ENCODE measurements around the gene VPS4A.

The VPS4A gene

DNA sequence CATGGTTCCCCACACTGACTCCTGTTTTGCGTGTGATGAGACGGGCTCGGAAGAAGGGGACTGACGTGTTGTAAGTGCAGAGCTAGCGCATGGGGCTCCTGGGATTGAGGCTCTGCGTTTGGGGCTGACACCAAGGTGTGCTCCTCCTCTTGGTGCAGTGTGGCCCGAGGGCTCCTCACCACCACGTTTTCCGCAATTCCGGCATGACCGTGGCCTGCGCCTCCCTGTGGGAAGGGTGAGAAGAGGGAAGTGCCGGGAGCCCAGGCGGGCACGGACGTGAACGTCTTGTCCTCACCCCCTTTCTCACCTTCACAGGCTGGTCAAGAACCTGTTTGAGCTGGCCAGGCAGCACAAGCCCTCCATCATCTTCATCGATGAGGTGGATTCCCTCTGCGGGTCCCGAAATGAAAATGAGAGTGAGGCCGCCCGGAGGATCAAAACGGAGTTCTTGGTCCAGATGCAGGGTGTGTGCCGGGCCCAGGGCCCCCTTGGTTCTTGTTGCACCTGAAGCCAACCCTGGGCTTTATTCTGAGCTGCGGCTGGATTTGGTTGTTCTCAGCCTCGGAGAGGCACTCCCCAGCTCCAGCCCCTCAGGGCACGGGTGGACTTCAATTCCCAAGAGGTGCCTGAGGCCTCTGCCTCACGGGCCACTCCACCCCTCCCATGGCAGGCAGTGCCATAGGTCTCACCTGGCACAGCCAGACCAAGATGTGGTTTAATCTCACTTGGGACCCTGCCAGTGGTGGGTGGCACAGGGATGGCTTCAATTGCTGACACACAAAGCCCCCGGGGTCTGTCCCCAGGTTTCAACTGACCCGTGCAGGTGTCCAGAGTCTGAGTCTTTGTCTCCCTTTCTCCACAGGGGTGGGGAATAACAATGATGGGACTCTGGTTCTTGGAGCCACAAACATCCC, 8.9 kb downstream of the VPS4A start:
- no peaks in the 10 kb centered on the region for H3K27me3 ChIP-seq (ENCODE audit: insufficient read depth, low read length, poor library complexity, severe bottlenecking)
- H2AFZ ChIP-seq (ENCODE audit: low read length), result no peak overlapping the region
- no peak for TF ChIP-seq EZH2phosphoT487 (IDR thresholded peaks at IDR 0.05; ENCODE audit: borderline replicate concordance)
- TF ChIP-seq, protein P1, sequence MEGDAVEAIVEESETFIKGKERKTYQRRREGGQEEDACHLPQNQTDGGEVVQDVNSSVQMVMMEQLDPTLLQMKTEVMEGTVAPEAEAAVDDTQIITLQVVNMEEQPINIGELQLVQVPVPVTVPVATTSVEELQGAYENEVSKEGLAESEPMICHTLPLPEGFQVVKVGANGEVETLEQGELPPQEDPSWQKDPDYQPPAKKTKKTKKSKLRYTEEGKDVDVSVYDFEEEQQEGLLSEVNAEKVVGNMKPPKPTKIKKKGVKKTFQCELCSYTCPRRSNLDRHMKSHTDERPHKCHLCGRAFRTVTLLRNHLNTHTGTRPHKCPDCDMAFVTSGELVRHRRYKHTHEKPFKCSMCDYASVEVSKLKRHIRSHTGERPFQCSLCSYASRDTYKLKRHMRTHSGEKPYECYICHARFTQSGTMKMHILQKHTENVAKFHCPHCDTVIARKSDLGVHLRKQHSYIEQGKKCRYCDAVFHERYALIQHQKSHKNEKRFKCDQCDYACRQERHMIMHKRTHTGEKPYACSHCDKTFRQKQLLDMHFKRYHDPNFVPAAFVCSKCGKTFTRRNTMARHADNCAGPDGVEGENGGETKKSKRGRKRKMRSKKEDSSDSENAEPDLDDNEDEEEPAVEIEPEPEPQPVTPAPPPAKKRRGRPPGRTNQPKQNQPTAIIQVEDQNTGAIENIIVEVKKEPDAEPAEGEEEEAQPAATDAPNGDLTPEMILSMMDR (conservative IDR thresholded peaks at IDR 0.05; ENCODE audit: low read length), result no peak
- peaks cover 7% of the 10 kb centered on the region for H3K4me1 ChIP-seq (ENCODE audit: insufficient read depth, low read length, poor library complexity, severe bottlenecking)
- no peak overlapping the region for H3K4me3 ChIP-seq (ENCODE audit: low read length, poor library complexity, severe bottlenecking)
- no peaks in the 10 kb centered on the region for H3F3A ChIP-seq (ENCODE audit: low read depth)
- peaks cover 87% of the 10 kb centered on the region; the same call in 1 of the 2 replicates for H3K36me3 ChIP-seq (ENCODE audit: insufficient read depth, low read length)
- H3K79me2 ChIP-seq (ENCODE audit: insufficient read depth, low read length), result peaks cover 63% of the 10 kb centered on the region
- H4K20me1 ChIP-seq (ENCODE audit: insufficient read depth, low read length, poor library complexity, severe bottlenecking), result peaks cover 15% of the 10 kb centered on the region
- H3K4me2 ChIP-seq (ENCODE audit: low read depth, low read length, poor library complexity, severe bottlenecking), result no peak overlapping the region
- no peak overlapping the region for H3K9ac ChIP-seq (ENCODE audit: low read depth, low read length, poor library complexity, severe bottlenecking)
- H3K9me3 ChIP-seq (ENCODE audit: insufficient read depth, low read depth, low read length), result no peaks in the 10 kb centered on the region
- H3K9me2 ChIP-seq (replicated peaks; ENCODE audit: low read depth, low read length), result no peaks in the 10 kb centered on the region

GRCh38 chr16:69320740-69321073, 9.6 kb downstream of the VPS4A start:
- H4K20me1 ChIP-seq (ENCODE audit: insufficient read depth, low read length, poor library complexity, severe bottlenecking), result peaks cover 19% of the 10 kb centered on the region
- no peak overlapping the region for H3K9ac ChIP-seq (ENCODE audit: low read depth, low read length, poor library complexity, severe bottlenecking)
- H3F3A ChIP-seq (ENCODE audit: low read depth), result no peaks in the 10 kb centered on the region
- peaks cover 63% of the 10 kb centered on the region for H3K79me2 ChIP-seq (ENCODE audit: insufficient read depth, low read length)
- no peaks in the 10 kb centered on the region for H3K27me3 ChIP-seq (ENCODE audit: insufficient read depth, low read length, poor library complexity, severe bottlenecking)
- no peak overlapping the region for H2AFZ ChIP-seq (ENCODE audit: low read length)
- H3K9me3 ChIP-seq (ENCODE audit: insufficient read depth, low read depth, low read length), result no peaks in the 10 kb centered on the region
- H3K4me3 ChIP-seq (ENCODE audit: low read length, poor library complexity, severe bottlenecking), result no peak overlapping the region
- peaks cover 87% of the 10 kb centered on the region; the same call in 1 of the 2 replicates for H3K36me3 ChIP-seq (ENCODE audit: insufficient read depth, low read length)
- TF ChIP-seq, protein P1 (conservative IDR thresholded peaks at IDR 0.05; ENCODE audit: low read length), result no peak
- no peak for TF ChIP-seq EZH2phosphoT487 (IDR thresholded peaks at IDR 0.05; ENCODE audit: borderline replicate concordance)
- no peak overlapping the region for H3K4me2 ChIP-seq (ENCODE audit: low read depth, low read length, poor library complexity, severe bottlenecking)
- no peaks in the 10 kb centered on the region for H3K9me2 ChIP-seq (replicated peaks; ENCODE audit: low read depth, low read length)
- H3K4me1 ChIP-seq (ENCODE audit: insufficient read depth, low read length, poor library complexity, severe bottlenecking), result peaks cover 9% of the 10 kb centered on the region

GRCh38 chr16:69321080-69321479, 9.9 kb downstream of the VPS4A start:
- Histone ChIP-seq H3K27me3 (ENCODE audit: insufficient read depth, low read length, poor library complexity, severe bottlenecking) (no peaks in the 10 kb centered on the region), H4K20me1 (ENCODE audit: insufficient read depth, low read length, poor library complexity, severe bottlenecking) (peaks cover 20% of the 10 kb centered on the region), H3K9ac (ENCODE audit: low read depth, low read length, poor library complexity, severe bottlenecking) (no peak overlapping the region), H3K79me2 (ENCODE audit: insufficient read depth, low read length) (peaks cover 63% of the 10 kb centered on the region), H3K4me2 (ENCODE audit: low read depth, low read length, poor library complexity, severe bottlenecking) (no peak overlapping the region), H3K9me3 (ENCODE audit: insufficient read depth, low read depth, low read length) (no peaks in the 10 kb centered on the region), H3K9me2 (replicated peaks; ENCODE audit: low read depth, low read length) (no peaks in the 10 kb centered on the region), H3K36me3 (ENCODE audit: insufficient read depth, low read length) (peaks cover 87% of the 10 kb centered on the region; the same call in 1 of the 2 replicates), H2AFZ (ENCODE audit: low read length) (no peak overlapping the region), H3K4me1 (ENCODE audit: insufficient read depth, low read length, poor library complexity, severe bottlenecking) (peaks cover 12% of the 10 kb centered on the region), H3K4me3 (ENCODE audit: low read length, poor library complexity, severe bottlenecking) (no peak overlapping the region), H3F3A (ENCODE audit: low read depth) (no peaks in the 10 kb centered on the region)
- no peak for TF ChIP-seq EZH2phosphoT487 (IDR thresholded peaks at IDR 0.05; ENCODE audit: borderline replicate concordance)
- TF ChIP-seq, protein P1 (conservative IDR thresholded peaks at IDR 0.05; ENCODE audit: low read length), result no peak

Data from Loucy (cell line).